Liver (tissue), 9 donors: Measurements from ENCODE around the gene LRRTM3. TPM values are rescaled to one million over a fixed set of nuclear protein-coding genes. Genes with fewer than 3 reads are reported as not detected.

Source experiments
- DNase-seq: peaks from one replicate; pipeline ENCODE4 v3.0.0-alpha.2; 2017; ENCODE audit warnings: low spot score
- H3K27ac ChIP-seq, 2 donors: one replicate each; pipeline ENCODE4 v1.7.0; 2013; ENCODE audit warnings: inconsistent platforms in 2 of 2, low read length in 2 of 2, control low read depth in 1 of 2, low read depth in 1 of 2, mild to moderate bottlenecking in 1 of 2
- H3K27me3 ChIP-seq, 4 donors: one replicate each; pipeline versions ENCODE4 v1.6.1 to v1.7.0; 2013; ENCODE audit warnings: low read length in 3 of 4, inconsistent platforms in 1 of 4, mild to moderate bottlenecking in 1 of 4, moderate library complexity in 1 of 4; ENCODE audit not compliant: control insufficient read depth in 4 of 4, insufficient read depth in 4 of 4
- H3K36me3 ChIP-seq, 4 donors: one replicate each; pipeline versions ENCODE4 v1.6.1 to v1.7.0; 2013; ENCODE audit warnings: low read length in 3 of 4, mild to moderate bottlenecking in 3 of 4, low read depth in 1 of 4, moderate library complexity in 1 of 4; ENCODE audit not compliant: control insufficient read depth in 4 of 4, insufficient read depth in 3 of 4
- H3K4me1 ChIP-seq, 4 donors: one replicate each; pipeline versions ENCODE4 v1.6.1 to v1.7.0; 2013; ENCODE audit warnings: low read length in 3 of 4, mild to moderate bottlenecking in 3 of 4, moderate library complexity in 1 of 4; ENCODE audit not compliant: control insufficient read depth in 4 of 4, insufficient read depth in 4 of 4
- H3K4me3 ChIP-seq, 3 donors: one replicate each; pipeline versions ENCODE4 v1.6.1 to v1.7.0; 2013; ENCODE audit warnings: low read length in 3 of 3, control low read depth in 1 of 3, low read depth in 1 of 3, mild to moderate bottlenecking in 1 of 3
- H3K9ac ChIP-seq, 2 donors: one replicate each; pipeline ENCODE4 v1.7.0; 2013; ENCODE audit warnings: low read length in 2 of 2, mild to moderate bottlenecking in 2 of 2, moderate library complexity in 2 of 2, control low read depth in 1 of 2, low read depth in 1 of 2
- H3K9me3 ChIP-seq, 4 donors: one replicate each; pipeline versions ENCODE4 v1.6.1 to v1.7.0; 2013; ENCODE audit warnings: low read length in 3 of 4; ENCODE audit not compliant: control insufficient read depth in 4 of 4
- EGR1 ChIP-seq, 2 donors: IDR thresholded peaks; 2 replicates each; pipeline ENCODE4 v1.6.1; 2016 to 2018; ENCODE audit warnings: antibody characterized with exemption in 2 of 2, low read depth in 2 of 2
- FOXA1 ChIP-seq: IDR thresholded peaks from 2 replicates; pipeline ENCODE4 v1.6.1; 2016; ENCODE audit warnings: antibody characterized with exemption
- FOXA2 ChIP-seq: IDR thresholded peaks from 2 replicates; pipeline ENCODE4 v1.6.1; 2016; ENCODE audit warnings: antibody characterized with exemption
- GABPA ChIP-seq, 2 donors: IDR thresholded peaks in 1 of 2; conservative IDR thresholded peaks in 1 of 2; 2 replicates each; pipeline ENCODE4 v1.6.1; 2016; ENCODE audit warnings: antibody characterized with exemption in 2 of 2, mild to moderate bottlenecking in 1 of 2, moderate library complexity in 1 of 2
- HNF4A ChIP-seq, 2 donors: conservative IDR thresholded peaks; 2 replicates each; pipeline ENCODE4 v1.6.1; 2016; ENCODE audit warnings: antibody characterized with exemption in 2 of 2, mild to moderate bottlenecking in 2 of 2
- NR2F2 ChIP-seq: IDR thresholded peaks from 2 replicates; pipeline ENCODE4 v1.6.1; 2016; ENCODE audit warnings: antibody characterized with exemption
- RAD21 ChIP-seq, 2 donors: IDR thresholded peaks; 2 replicates each; pipeline ENCODE4 v1.6.1; 2016; ENCODE audit warnings: antibody characterized with exemption in 2 of 2, mild to moderate bottlenecking in 2 of 2
- RXRA ChIP-seq, 2 donors: IDR thresholded peaks; 2 replicates each; pipeline ENCODE4 v1.6.1; 2017 to 2018; ENCODE audit warnings: antibody characterized with exemption in 2 of 2, mild to moderate bottlenecking in 1 of 2
- SP1 ChIP-seq: IDR thresholded peaks from 2 replicates; pipeline ENCODE4 v1.6.1; 2018; ENCODE audit warnings: antibody characterized with exemption, mild to moderate bottlenecking
- YY1 ChIP-seq: IDR thresholded peaks from 2 replicates; pipeline ENCODE4 v1.6.1; 2016; ENCODE audit warnings: antibody characterized with exemption, mild to moderate bottlenecking
- WGBS: extraction: QIAGEN DNeasy Blood & Tissue Kit; methylation state at CpG from one replicate; pipeline ENCODE4 v1.1.7; 2013; 5-methylcytosine and 5-hydroxymethylcytosine counted together
- polyA plus RNA-seq, 2 donors: library from polyadenylated mRNA; stranded (reverse) in 1 of 2; unstranded in 1 of 2; fragments of 200-250 nt in 1 of 2; fragments of >200 nt in 1 of 2; fragmentation: Nextera tagmentation in 1 of 2; extraction: Ambion mirVana in 1 of 2; gene quantifications; one replicate each; pipeline versions ENCODE4 v1.2.1 to v1.2.3, GENCODE V29; 2013 to 2015
- total RNA-seq, 2 donors: library from RNA; depleted of rRNA; stranded (reverse); fragments of >200 nt; gene quantifications; one replicate each; pipeline ENCODE4 v1.2.3, GENCODE V29; 2014
- TF ChIP-seq, protein P1 (sequence below): IDR thresholded peaks from 2 replicates; pipeline ENCODE4 v1.6.1; 2016; ENCODE audit warnings: antibody characterized with exemption
- TF ChIP-seq, protein P2 (sequence below): IDR thresholded peaks from 2 replicates; pipeline ENCODE4 v1.6.1; 2016; ENCODE audit warnings: antibody characterized with exemption, mild to moderate bottlenecking
- TF ChIP-seq, protein P3 (sequence below): IDR thresholded peaks from 2 replicates; pipeline ENCODE4 v1.6.1; 2016; ENCODE audit warnings: antibody characterized with exemption
- donor health status: healthy.
- donor health status: healthy.
- donor health status: healthy.
- donor health status: healthy.
- donor health status: healthy.

LRRTM3 gene
- total and polyA plus RNA-seq, 4 donors: 0.67 TPM; not detected in 3

GRCh38 chr10:67036808-67037207 lies 111.0 kb downstream of the LRRTM3 start (continued):
- TF ChIP-seq RAD21 (IDR thresholded peaks at IDR 0.05) (no peak), HNF4A (conservative IDR thresholded peaks at IDR 0.05) (no peak)

GRCh38 chr10:67043041-67043440 lies 117.2 kb downstream of the LRRTM3 start:
- H3K27me3 ChIP-seq: no peaks in the 10 kb centered on the region
- no peaks in the 10 kb centered on the region for H3K36me3 ChIP-seq
- no peak overlapping the region for H3K27ac ChIP-seq
- H3K9ac ChIP-seq: no peak overlapping the region
- TF ChIP-seq, protein P1, sequence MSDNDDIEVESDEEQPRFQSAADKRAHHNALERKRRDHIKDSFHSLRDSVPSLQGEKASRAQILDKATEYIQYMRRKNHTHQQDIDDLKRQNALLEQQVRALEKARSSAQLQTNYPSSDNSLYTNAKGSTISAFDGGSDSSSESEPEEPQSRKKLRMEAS: no peak
- TF ChIP-seq, protein P2, sequence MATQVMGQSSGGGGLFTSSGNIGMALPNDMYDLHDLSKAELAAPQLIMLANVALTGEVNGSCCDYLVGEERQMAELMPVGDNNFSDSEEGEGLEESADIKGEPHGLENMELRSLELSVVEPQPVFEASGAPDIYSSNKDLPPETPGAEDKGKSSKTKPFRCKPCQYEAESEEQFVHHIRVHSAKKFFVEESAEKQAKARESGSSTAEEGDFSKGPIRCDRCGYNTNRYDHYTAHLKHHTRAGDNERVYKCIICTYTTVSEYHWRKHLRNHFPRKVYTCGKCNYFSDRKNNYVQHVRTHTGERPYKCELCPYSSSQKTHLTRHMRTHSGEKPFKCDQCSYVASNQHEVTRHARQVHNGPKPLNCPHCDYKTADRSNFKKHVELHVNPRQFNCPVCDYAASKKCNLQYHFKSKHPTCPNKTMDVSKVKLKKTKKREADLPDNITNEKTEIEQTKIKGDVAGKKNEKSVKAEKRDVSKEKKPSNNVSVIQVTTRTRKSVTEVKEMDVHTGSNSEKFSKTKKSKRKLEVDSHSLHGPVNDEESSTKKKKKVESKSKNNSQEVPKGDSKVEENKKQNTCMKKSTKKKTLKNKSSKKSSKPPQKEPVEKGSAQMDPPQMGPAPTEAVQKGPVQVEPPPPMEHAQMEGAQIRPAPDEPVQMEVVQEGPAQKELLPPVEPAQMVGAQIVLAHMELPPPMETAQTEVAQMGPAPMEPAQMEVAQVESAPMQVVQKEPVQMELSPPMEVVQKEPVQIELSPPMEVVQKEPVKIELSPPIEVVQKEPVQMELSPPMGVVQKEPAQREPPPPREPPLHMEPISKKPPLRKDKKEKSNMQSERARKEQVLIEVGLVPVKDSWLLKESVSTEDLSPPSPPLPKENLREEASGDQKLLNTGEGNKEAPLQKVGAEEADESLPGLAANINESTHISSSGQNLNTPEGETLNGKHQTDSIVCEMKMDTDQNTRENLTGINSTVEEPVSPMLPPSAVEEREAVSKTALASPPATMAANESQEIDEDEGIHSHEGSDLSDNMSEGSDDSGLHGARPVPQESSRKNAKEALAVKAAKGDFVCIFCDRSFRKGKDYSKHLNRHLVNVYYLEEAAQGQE: no peak
- TF ChIP-seq GABPA (IDR thresholded peaks at IDR 0.05 in 1 of 2, conservative IDR thresholded peaks at IDR 0.05 in 1 of 2) (no peak), NR2F2 (no peak), SP1 (no peak), FOXA1 (no peak), YY1 (no peak)
- TF ChIP-seq, protein P3, sequence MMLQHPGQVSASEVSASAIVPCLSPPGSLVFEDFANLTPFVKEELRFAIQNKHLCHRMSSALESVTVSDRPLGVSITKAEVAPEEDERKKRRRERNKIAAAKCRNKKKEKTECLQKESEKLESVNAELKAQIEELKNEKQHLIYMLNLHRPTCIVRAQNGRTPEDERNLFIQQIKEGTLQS: no peak
- H3K9me3 ChIP-seq: no peaks in the 10 kb centered on the region
- H3K4me1 ChIP-seq: no peaks in the 10 kb centered on the region
- no peak overlapping the region for H3K4me3 ChIP-seq
- DNase-seq: no peak

GRCh38 chr10:67045404-67045803 lies 119.6 kb downstream of the LRRTM3 start:
- DNase-seq: no peak
- no peaks in the 10 kb centered on the region for H3K36me3 ChIP-seq
- no peak for TF ChIP-seq SP1
- 95% methylated on average over 22 of the region's 22 CpGs for WGBS
- no peaks in the 10 kb centered on the region for H3K27me3 ChIP-seq
- H3K9me3 ChIP-seq: no peaks in the 10 kb centered on the region
- no peak overlapping the region for H3K27ac ChIP-seq
- no peaks in the 10 kb centered on the region for H3K4me1 ChIP-seq
- H3K9ac ChIP-seq: no peak overlapping the region
- H3K4me3 ChIP-seq: no peak overlapping the region

- H3K9ac ChIP-seq: no peak overlapping the region
- H3K9me3 ChIP-seq: no peaks in the 10 kb centered on the region
- TF ChIP-seq SP1 (no peak), HNF4A (conservative IDR thresholded peaks at IDR 0.05) (no peak), RXRA (IDR thresholded peaks at IDR 0.05) (no peak), EGR1 (IDR thresholded peaks at IDR 0.05; ENCODE audit: low read depth in 2 of 2) (no peak), GABPA (IDR thresholded peaks at IDR 0.05 in 1 of 2, conservative IDR thresholded peaks at IDR 0.05 in 1 of 2) (no peak), FOXA2 (no peak), RAD21 (IDR thresholded peaks at IDR 0.05) (no peak), FOXA1 (no peak), YY1 (no peak), NR2F2 (no peak)
- TF ChIP-seq, protein P3: no peak
- TF ChIP-seq, protein P1: no peak
- no peaks in the 10 kb centered on the region for H3K27me3 ChIP-seq
- no peak overlapping the region for H3K27ac ChIP-seq
- 92% methylated on average over 3 of the region's 3 CpGs for WGBS
- H3K4me3 ChIP-seq: no peak overlapping the region
- H3K4me1 ChIP-seq: no peaks in the 10 kb centered on the region
- H3K36me3 ChIP-seq: no peaks in the 10 kb centered on the region
- no peak for DNase-seq
Measured at GRCh38 chr10:67046507-67046906, 120.7 kb downstream of the LRRTM3 start.
